ENCODE data around the gene NIPSNAP2. TPM values are rescaled to one million over a fixed set of nuclear protein-coding genes. Genes with fewer than 3 reads are reported as not detected.

Gene NIPSNAP2
- total RNA-seq, 1 donor from 2014 or later = 54.9 TPM

DNA sequence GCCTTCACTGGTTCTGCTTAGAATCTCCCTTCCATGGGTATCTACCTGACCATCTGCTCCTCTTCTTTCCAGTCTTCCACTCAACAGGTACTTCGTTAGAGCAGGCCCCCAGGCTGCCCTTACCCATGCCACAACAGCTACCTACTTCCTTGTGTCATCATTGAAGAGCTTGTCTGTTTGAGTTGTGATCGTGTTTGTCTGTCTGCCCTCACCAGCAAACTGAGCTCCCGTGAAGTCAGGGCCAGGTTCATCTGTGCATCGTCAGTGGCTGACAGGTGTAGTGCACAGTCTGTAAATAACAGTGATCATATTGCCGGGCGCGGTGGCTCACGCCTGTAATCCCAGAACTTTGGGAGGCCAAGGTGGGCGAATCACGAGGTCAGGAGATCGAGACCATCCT, 5.0 kb downstream of the NIPSNAP2 start:
- Mint-ChIP-seq H3K36me3 (peaks cover 13% of the 10 kb centered on the region), H3K9me3 (no peaks in the 10 kb centered on the region), H3K4me3 (no peak overlapping the region), H3K4me1 (ENCODE audit: unreplicated experiment) (peaks cover 22% of the 10 kb centered on the region), H3K27me3 (no peaks in the 10 kb centered on the region), H3K27ac (no peak overlapping the region)
- no peak for DNase-seq (ENCODE audit: extremely low spot score, unreplicated experiment)
- no peak for TF ChIP-seq CTCF (conservative IDR thresholded peaks at IDR 0.05)

DNA sequence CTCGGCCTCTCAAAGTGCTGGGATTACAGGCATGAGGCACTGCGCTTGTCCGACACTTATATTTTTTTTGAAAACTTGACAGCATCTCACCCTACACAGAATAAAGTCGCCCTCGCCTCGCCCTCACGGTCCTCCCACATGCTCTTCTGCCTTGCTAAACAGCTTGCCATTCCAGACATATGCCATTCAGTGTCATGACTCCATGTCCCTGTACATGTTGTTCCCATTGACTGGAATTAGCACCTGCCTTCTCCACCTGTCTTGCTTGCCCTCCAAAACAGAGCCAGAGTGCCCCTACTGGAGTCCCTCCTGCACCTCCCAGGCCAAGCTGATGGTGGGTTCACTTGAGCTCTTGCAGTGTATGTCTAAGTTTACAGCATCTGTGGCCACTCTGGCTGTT, 6.2 kb downstream of the NIPSNAP2 start:
- no peak overlapping the region for H3K4me3 Mint-ChIP-seq
- no peak for TF ChIP-seq CTCF (conservative IDR thresholded peaks at IDR 0.05)

GRCh38 chr7:55970978-55971377, 6.6 kb downstream of the NIPSNAP2 start:
- Mint-ChIP-seq H3K4me1 (ENCODE audit: unreplicated experiment) (peaks cover 19% of the 10 kb centered on the region), H3K4me3 (no peak overlapping the region), H3K36me3 (peaks cover 17% of the 10 kb centered on the region), H3K9me3 (no peaks in the 10 kb centered on the region), H3K27ac (peak overlapping the region; percentile 48), H3K27me3 (no peaks in the 10 kb centered on the region)
- no peak for DNase-seq (ENCODE audit: extremely low spot score, unreplicated experiment)
- no peak for TF ChIP-seq CTCF (conservative IDR thresholded peaks at IDR 0.05)

More for the DNA sequence above, 6.2 kb downstream of the NIPSNAP2 start:
- peaks cover 17% of the 10 kb centered on the region for H3K36me3 Mint-ChIP-seq
- no peak for DNase-seq (ENCODE audit: extremely low spot score, unreplicated experiment)
- H3K27me3 Mint-ChIP-seq = no peaks in the 10 kb centered on the region
- peaks cover 22% of the 10 kb centered on the region for H3K4me1 Mint-ChIP-seq (ENCODE audit: unreplicated experiment)
- H3K27ac Mint-ChIP-seq = peak overlapping the region; percentile 48
- no peaks in the 10 kb centered on the region for H3K9me3 Mint-ChIP-seq

DNA sequence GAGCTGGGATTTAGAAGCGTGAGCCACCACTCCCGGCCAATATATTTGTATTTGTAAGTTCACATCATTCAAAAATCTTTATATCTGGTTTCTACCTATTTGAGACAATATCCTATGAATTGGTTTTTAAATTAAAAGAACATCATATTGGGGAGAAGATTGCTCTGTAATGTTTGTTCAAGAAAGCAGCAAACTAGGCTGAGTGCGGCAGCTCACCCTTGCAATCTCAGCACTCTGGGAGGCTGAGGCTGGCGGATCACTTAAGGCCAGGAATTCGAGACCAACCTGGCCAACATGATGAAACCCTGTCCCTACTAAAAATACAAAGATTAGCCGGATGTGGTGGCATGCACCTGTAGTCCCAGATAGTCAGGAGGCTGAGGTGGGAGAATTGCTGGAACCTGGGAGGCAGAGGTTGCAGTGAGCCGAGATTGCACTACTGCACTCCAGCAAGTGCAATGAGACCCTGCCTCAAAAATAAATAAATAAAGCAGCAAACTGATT, 9.4 kb downstream of the NIPSNAP2 start:
- no peak for TF ChIP-seq CTCF (conservative IDR thresholded peaks at IDR 0.05)

GRCh38 chr7:55975988-55976633, 11.7 kb downstream of the NIPSNAP2 start:
- Mint-ChIP-seq H3K9me3 (no peaks in the 10 kb centered on the region), H3K27ac (no peak overlapping the region), H3K4me3 (no peak overlapping the region), H3K27me3 (no peaks in the 10 kb centered on the region), H3K4me1 (ENCODE audit: unreplicated experiment) (no peaks in the 10 kb centered on the region), H3K36me3 (peaks cover 21% of the 10 kb centered on the region)
- no peak for TF ChIP-seq CTCF (conservative IDR thresholded peaks at IDR 0.05)
- DNase-seq (ENCODE audit: extremely low spot score, unreplicated experiment) = no peak

More for the DNA sequence above, 9.4 kb downstream of the NIPSNAP2 start:
- Mint-ChIP-seq H3K4me3 (no peak overlapping the region), H3K27me3 (no peaks in the 10 kb centered on the region), H3K27ac (no peak overlapping the region), H3K36me3 (peaks cover 17% of the 10 kb centered on the region), H3K4me1 (ENCODE audit: unreplicated experiment) (peaks cover 14% of the 10 kb centered on the region), H3K9me3 (no peaks in the 10 kb centered on the region)
- no peak for DNase-seq (ENCODE audit: extremely low spot score, unreplicated experiment)

Data from type B pancreatic cell (in vitro differentiated cells).